RWPE2 (cell line): ENCODE data around the gene LRMDA.

ENCODE experiments used
- ATAC-seq: fragments of 200-7000 bp; cut with Tn5 transposase; 3 replicates; pipeline ENCODE4 v1.9.1; 2021; ENCODE audit warnings: low read depth
- DNase-seq: peaks from one replicate; pipeline ENCODE4 v3.0.0-alpha.2; 2020; ENCODE audit warnings: low spot score
- H3K27ac ChIP-seq: fragments of 450-650 bp; 2 replicates; pipeline ENCODE4 v1.5.1; 2017; ENCODE audit warnings: mild to moderate bottlenecking; ENCODE audit not compliant: poor library complexity, severe bottlenecking
- H3K27me3 ChIP-seq: fragments of 250-450 bp; sonication (Bioruptor Pico); 2 replicates; pipeline ENCODE4 v1.5.1; 2021; ENCODE audit warnings: mild to moderate bottlenecking, moderate library complexity; ENCODE audit not compliant: insufficient read depth, poor library complexity, severe bottlenecking
- H3K36me3 ChIP-seq: fragments of 250-450 bp; sonication (Bioruptor Pico); 2 replicates; pipeline ENCODE4 v1.5.1; 2020; ENCODE audit warnings: low read depth, mild to moderate bottlenecking, moderate library complexity
- H3K4me1 ChIP-seq: fragments of 250-450 bp; sonication (Bioruptor Pico); 2 replicates; pipeline ENCODE4 v1.5.1; 2021; ENCODE audit warnings: mild to moderate bottlenecking, moderate library complexity; ENCODE audit not compliant: insufficient read depth, poor library complexity, severe bottlenecking
- H3K4me3 ChIP-seq: fragments of 250-450 bp; sonication (Bioruptor Pico); 2 replicates; pipeline ENCODE4 v1.5.1; 2021; ENCODE audit warnings: mild to moderate bottlenecking, moderate library complexity; ENCODE audit not compliant: severe bottlenecking
- H3K9me3 ChIP-seq: fragments of 250-450 bp; sonication (Bioruptor Pico); 2 replicates; pipeline ENCODE4 v1.5.1; 2021; ENCODE audit warnings: mild to moderate bottlenecking, moderate library complexity; ENCODE audit not compliant: severe bottlenecking
- CTCF ChIP-seq: fragments of 450-650 bp; IDR thresholded peaks from one replicate; pipeline ENCODE4 v1.5.1; 2017; ENCODE audit warnings: mild to moderate bottlenecking, moderate library complexity; ENCODE audit not compliant: poor library complexity, severe bottlenecking

Gene LRMDA

GRCh38 chr10:76552091-76552873 lies 1120.9 kb downstream of the LRMDA start:
- Histone ChIP-seq H3K4me3 (no peak overlapping the region), H3K4me1 (no peaks in the 10 kb centered on the region), H3K36me3 (no peaks in the 10 kb centered on the region), H3K27ac (no peak overlapping the region), H3K9me3 (no peaks in the 10 kb centered on the region), H3K27me3 (no peaks in the 10 kb centered on the region)
- no peak for TF ChIP-seq CTCF
- ATAC-seq (no peak), DNase-seq (no peak)

- Histone ChIP-seq H3K9me3 (no peaks in the 10 kb centered on the region), H3K4me1 (no peaks in the 10 kb centered on the region), H3K27ac (no peak overlapping the region), H3K36me3 (no peaks in the 10 kb centered on the region), H3K27me3 (no peaks in the 10 kb centered on the region), H3K4me3 (no peak overlapping the region)
- DNase-seq, result no peak
- ATAC-seq, result no peak
- TF ChIP-seq CTCF, result no peak
Observed at GRCh38 chr10:76553263-76554032, 1122.0 kb downstream of the LRMDA start.

- Histone ChIP-seq H3K9me3 (no peaks in the 10 kb centered on the region), H3K4me3 (no peak overlapping the region), H3K27me3 (no peaks in the 10 kb centered on the region), H3K27ac (no peak overlapping the region), H3K36me3 (no peaks in the 10 kb centered on the region), H3K4me1 (no peaks in the 10 kb centered on the region)
- no peak for TF ChIP-seq CTCF
- DNase-seq, result no peak
- ATAC-seq, result no peak
Observed at GRCh38 chr10:76554033-76554408, 1122.6 kb downstream of the LRMDA start.

GRCh38 chr10:76554478-76554877 lies 1123.1 kb downstream of the LRMDA start:
- H3K4me3 ChIP-seq, result no peak overlapping the region
- no peaks in the 10 kb centered on the region for H3K36me3 ChIP-seq
- H3K9me3 ChIP-seq, result no peaks in the 10 kb centered on the region
- H3K27ac ChIP-seq, result no peak overlapping the region
- no peaks in the 10 kb centered on the region for H3K4me1 ChIP-seq
- no peak for DNase-seq
- no peak for ATAC-seq
- H3K27me3 ChIP-seq, result no peaks in the 10 kb centered on the region
- no peak for TF ChIP-seq CTCF
